Right hindlimb (tissue), 1 donor: Measurements from ENCODE around the gene LZTR1.
A peak's percentile ranks its signal among the peaks of the same experiment; 100 is the strongest.
"Not testable (repeated sequence)": the region's sequence is repeated elsewhere in the genome, so short reads cannot be mapped to it uniquely, and the experiment has no call there.

Experiments
- DNase-seq: peaks from one replicate; pipeline ENCODE4 v3.0.0-alpha.2; 2018

The LZTR1 gene

DNA sequence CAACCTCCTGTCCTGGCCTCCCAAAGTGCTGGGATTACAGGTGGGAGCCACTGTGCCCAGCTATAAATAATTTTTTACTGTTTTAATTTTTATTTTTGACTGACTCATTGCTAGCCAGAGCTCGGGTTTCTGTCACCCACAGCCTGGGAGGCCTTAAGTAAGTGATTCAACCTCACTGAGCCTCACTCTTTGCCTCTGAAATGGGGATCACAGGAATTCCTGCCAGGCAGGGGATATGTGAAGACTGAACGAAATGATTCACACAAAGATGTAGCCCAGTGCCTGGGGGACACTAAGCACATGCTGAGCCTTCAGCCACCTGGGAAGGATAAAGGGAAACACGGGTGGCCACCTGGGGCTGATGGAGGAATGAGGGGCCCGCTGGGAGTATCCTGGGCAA, 59.8 kb downstream of the LZTR1 start:
- DNase-seq, result no peak

DNA sequence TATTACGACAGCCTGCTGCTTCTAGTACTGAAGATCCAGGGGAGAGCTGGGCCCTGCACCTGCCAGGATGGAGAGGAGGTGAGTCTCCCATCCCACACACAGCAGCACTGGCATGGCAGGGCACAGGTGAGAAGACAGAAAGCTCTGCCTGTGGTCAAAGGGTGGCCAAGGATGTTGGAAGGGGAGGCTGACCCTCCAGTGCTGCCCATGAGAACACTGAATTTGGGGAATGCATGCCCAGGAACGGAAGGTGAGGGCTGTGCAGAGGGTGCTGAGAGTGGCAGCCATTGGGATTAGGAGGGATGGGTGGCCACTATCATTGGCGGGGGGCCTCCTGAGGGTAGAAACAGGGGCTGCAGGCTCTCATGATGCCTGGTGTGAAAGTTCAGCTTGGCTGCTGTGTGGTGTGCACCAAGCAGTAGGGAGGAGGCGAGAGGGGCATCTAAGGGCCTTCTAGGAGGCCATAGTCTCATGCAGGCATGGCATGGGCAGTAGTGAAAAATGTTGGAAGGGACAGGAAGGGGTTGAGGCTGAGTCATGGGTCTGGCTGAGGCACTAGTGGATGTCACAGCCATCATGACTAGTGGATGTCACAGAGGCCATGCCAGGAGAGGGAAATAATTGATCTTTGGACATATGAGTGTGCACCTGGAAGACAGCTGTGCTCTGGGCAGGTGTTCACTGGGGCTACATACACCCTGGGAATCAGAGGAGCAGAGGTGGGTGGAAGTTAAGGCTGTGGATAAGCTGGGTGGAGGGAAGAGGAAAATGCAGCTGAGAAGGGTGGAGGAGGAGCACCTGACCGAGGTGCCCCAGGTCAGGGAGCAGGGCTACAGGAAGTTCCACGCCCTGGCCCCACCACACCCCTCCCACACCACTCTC, 61.1 kb downstream of the LZTR1 start:
- DNase-seq, result no peak

DNA sequence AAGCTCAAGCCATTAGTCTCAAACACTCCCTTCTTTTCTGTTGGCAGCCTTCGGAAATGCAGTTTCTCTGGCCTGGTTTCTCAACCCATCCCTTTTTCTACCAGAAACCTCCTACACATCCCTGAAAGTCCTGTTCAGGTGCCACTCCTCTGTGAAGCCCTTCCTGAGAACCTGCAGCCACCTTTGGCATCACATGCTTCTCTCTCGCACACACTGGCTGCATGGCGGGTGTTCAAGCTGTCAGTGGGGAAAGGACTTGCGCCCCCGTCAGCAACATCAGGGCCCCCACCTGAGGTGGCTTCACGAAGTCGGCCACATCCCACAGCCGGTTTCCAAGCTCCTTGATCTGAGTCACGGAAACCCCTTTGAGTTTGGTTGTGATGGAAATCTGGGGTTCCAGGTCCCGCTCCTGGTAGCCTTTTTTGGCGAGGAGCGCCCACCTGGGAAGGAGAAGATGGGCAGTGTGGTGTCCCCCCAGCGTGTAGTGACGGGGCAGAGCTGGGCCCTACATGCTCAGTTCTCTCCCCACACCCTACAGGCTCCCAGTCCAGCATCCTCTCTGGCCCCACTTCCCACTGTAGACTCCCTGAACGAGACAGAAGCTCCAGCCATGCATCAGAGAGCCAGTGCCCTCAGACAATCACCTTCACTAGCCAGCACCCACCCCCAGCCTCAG, 61.9 kb downstream of the LZTR1 start:
- DNase-seq, result no peak

DNA sequence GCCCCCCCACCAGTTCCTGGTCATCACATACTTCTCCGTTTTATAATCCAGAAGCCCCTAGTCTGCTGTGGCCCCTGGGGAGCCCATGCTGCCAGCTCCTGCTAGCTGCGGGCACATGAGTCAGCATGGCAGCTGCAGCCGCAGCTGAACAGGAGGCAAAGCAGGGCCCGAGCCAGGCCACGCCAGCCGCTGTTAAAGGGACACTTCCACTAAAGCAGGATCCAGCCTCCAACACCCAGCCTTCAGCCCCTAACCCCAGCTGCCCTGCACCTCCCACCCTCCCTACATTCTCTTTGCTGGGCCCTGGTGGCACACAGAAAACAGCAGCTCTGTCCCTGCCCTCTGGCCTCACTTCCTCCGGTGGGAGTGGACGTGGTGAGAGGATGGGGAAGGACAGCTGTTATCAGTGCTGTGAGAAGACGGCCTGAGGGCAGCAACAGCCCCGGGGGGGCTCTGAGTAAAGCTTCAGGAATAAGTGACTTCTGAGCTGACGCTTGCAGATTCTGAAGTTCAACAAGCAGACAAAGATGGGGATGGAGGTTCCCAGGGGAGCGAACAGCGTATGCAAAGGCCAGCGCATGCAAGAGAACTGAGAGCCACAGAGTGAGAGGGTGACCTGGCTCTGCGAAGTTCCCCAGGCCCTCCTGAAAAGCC, 63.0 kb downstream of the LZTR1 start:
- peak; percentile 76 for DNase-seq

DNA sequence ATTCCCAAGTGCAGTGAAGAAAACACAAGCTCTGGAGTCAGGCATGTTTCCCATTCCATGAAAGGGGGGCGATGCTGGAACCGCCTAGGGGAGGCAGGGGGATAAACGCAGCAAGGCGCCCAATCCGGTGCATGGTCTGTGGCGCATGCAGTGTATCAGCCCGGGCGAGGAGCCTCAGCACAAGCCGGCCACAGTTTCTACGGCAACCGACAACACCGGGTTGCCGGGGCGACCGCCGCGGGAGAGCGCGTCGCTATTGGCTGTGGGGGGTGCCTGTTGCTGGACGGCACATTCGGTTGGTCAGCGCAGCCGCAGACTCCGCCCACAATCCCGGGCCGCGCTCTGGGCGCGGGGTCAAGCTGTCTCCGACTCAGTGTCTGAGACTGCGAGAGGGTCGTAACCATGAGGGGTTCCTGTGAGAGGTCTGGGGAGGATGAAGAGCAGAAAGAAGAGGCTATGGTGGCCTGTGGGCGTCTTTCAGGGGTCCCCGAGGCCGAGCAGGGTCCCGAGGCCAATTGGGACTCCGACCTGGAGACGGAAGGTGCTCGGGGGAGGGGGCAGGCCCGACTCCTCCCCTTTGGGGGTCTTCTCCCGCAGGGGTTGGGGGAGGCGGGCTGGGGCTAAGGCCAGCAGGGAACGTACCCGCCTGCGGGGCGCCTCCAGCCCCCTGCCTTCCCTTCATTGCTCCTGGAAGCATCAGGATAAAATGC, 63.6 kb downstream of the LZTR1 start, which contains the start of gene LRRC74B:
LRRC74B (plus strand) TSS at position 362 of the 710 bp plus-strand sequence; CDS start at position 403, 41 bp downstream.
- peak; percentile 96 for DNase-seq

DNA sequence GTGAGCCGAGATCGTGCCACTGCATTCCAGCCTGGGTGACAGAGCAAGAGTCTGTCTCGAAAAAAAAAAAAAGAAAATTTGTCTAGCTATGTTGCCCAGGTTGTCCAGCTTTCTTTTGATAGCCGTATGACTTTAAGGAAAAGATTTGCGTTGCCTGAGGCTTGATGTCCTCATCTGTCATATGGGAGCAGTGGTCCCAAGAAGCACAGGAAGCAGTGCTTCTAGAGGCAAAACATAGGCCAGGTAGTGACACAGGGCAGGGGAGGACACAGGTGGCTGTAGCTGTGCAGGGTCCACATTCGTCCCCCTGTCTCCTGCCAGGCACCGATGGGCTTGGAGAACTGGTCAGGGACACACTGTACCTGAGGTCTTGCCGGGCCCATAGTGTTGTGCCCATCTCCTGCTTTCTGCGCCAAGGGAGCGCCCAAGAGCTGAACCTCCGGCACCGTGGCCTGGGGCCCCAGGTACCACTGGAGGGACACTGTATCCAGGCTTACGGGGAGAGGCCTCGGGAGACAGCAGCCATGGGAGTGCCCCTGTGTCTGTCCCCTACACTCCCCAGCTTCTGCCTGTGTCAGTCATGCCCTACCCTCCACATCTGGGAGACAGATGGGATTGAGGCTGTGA, 65.1 kb downstream of the LZTR1 start:
- no peak for DNase-seq

DNA sequence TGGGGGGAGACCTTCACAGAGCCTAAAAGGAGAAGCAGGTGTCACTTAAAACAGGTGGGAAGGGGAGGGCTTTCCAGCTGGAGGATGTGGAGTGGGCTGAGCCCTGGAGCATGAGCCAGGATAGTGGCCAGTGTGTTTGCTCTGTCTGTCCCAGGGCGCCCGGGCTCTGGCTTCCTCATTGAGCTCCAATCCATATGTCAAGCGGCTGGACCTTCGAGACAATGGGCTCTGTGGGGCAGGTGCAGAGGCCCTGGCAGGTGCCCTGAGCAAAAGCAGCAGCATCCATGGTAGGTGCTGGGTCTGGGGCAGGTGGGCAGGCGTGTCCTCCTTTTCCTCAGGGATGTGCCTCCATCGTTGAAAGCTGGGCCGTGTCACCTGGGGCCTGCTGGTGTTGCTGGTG, 65.6 kb downstream of the LZTR1 start:
- no peak for DNase-seq

DNA sequence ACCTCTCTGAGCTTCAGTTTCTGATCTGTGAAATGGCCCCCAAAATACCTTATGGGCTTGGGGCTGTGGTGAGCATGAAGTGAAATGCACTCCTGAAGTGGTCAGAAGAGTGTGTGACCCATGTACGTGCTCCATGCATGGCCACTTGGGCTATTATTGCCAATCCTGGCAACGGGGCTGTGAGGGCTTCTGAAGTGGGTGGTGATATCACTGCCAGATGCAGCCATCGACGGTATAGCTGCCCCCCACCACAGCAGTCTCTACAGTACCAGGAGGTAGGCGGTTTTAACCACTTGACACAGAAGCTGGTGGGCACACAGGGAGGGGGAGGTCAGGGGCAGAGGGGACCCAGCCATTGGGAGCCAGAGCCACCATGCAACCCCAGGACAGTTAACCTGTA, 66.4 kb downstream of the LZTR1 start:
- not testable (repeated sequence) for DNase-seq
